Measurements from ENCODE around the gene RPUSD1.
A peak's percentile ranks its signal among the peaks of the same experiment; 100 is the strongest.

The RPUSD1 gene

DNA sequence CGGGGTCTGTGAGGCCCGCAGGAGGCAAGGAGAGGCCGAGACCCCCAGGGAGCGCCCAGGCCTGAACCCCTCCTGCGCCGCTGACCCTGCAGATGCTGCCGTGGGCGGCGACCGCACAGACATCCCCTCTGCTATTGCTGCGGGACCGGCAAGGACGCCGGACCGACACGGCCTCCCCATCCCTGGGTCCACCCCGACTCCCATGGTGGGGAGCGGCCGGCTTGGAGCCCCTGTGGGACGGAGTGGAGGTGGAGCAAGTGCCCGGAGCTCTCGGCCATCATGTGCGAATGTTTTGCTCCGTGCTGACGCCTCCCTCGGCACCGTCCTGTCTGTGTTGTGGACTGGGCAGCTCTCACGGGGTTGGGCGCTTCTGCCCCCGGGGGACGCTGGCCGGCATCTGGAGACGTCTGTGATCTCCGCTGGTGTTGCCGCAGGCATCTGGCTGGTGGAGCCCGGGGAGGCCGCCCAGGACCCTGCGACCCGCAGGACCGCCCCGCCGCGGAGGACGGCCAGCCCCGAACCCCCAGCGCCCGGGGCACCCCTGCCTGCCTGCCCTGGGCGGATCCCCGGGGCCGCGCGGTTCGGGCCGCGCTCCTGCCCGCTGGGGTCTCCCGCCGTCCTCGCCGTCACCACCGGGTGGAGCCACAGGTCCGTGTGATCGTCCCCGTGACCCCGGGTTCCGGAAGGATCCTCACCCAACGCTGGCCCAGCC, 25.2 kb upstream of the RPUSD1 start:
- TF ChIP-seq, protein P1, sequence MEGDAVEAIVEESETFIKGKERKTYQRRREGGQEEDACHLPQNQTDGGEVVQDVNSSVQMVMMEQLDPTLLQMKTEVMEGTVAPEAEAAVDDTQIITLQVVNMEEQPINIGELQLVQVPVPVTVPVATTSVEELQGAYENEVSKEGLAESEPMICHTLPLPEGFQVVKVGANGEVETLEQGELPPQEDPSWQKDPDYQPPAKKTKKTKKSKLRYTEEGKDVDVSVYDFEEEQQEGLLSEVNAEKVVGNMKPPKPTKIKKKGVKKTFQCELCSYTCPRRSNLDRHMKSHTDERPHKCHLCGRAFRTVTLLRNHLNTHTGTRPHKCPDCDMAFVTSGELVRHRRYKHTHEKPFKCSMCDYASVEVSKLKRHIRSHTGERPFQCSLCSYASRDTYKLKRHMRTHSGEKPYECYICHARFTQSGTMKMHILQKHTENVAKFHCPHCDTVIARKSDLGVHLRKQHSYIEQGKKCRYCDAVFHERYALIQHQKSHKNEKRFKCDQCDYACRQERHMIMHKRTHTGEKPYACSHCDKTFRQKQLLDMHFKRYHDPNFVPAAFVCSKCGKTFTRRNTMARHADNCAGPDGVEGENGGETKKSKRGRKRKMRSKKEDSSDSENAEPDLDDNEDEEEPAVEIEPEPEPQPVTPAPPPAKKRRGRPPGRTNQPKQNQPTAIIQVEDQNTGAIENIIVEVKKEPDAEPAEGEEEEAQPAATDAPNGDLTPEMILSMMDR (IDR thresholded peaks at IDR 0.05), result no peak
- DNase-seq (ENCODE audit: low spot score), result no peak
- Histone ChIP-seq H3K27ac (no peak overlapping the region), H3K4me3 (peak overlapping the region; percentile 54)

DNA sequence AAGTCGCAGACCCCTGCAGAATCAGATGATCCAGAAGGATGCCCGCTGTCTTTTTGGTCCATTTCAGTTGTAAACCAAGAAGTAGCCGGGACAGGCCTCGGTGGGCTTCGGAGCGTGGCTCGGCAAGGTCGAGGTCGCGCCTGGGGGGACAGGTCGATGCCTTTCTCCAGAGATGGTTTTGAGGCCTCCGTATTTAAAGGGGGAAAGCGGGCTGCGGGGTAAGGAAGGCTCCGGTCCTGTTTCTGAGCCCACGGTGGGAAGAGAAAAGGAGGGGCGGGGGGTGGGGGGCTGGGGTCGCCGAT, 19.9 kb upstream of the RPUSD1 start:
- TF ChIP-seq, protein P1 (IDR thresholded peaks at IDR 0.05), result no peak
- Histone ChIP-seq H3K27ac (peak overlapping the region in 1 of 2 donors; percentile 94), H3K4me3 (peak overlapping the region; percentile 91)
- no peak for DNase-seq (ENCODE audit: low spot score)

GRCh38 chr16:807347-808084, 19.3 kb upstream of the RPUSD1 start:
- TF ChIP-seq, protein P1 (IDR thresholded peaks at IDR 0.05), result no peak
- Histone ChIP-seq H3K4me3 (peak overlapping the region; percentile 91), H3K27ac (peak overlapping the region; percentile 79 to 94)
- DNase-seq (ENCODE audit: low spot score), result peak; percentile 93

- DNase-seq (ENCODE audit: low spot score), result no peak
- no peak overlapping the region for H3K27ac ChIP-seq
- TF ChIP-seq, protein P1 (IDR thresholded peaks at IDR 0.05), result no peak
- H3K4me3 ChIP-seq, result no peak overlapping the region
Measured at GRCh38 chr16:805474-805873, 17.3 kb upstream of the RPUSD1 start.

- TF ChIP-seq, protein P1 (IDR thresholded peaks at IDR 0.05), result no peak
- DNase-seq (ENCODE audit: low spot score), result no peak
- no peak overlapping the region for H3K4me3 ChIP-seq
- no peak overlapping the region for H3K27ac ChIP-seq
Measured at GRCh38 chr16:804193-805048, 16.2 kb upstream of the RPUSD1 start.

- TF ChIP-seq, protein P1 (IDR thresholded peaks at IDR 0.05), result no peak
- no peak for DNase-seq (ENCODE audit: low spot score)
- no peak overlapping the region for H3K27ac ChIP-seq
- no peak overlapping the region for H3K4me3 ChIP-seq
Measured at GRCh38 chr16:803754-804080, 15.5 kb upstream of the RPUSD1 start.
